SU-DHL-6 (cell line): ENCODE data around the gene ARHGAP26.

ENCODE experiments used
- CTCF ChIP-seq: fragments of 200-600 bp; sonication (generic); IDR thresholded peaks from one replicate; pipeline ENCODE4 v1.5.1; 2017; ENCODE audit warnings: antibody characterized with exemption, mild to moderate bottlenecking, low read length, moderate library complexity; ENCODE audit not compliant: insufficient read depth, poor library complexity, severe bottlenecking
- EZH2phosphoT487 ChIP-seq: fragments of 200-600 bp; sonication (generic), shearing (Covaris generic); conservative IDR thresholded peaks from 2 replicates; pipeline ENCODE4 v1.6.1; 2018; ENCODE audit warnings: mild to moderate bottlenecking, antibody characterized with exemption, low read length, moderate library complexity, mixed read lengths

- TF ChIP-seq CTCF (no peak), EZH2phosphoT487 (no peak)
Measured at GRCh38 chr5:142796492-142797109, 26.4 kb downstream of the ARHGAP26 start.
